ENCODE measurements around the gene USP31. TPM values are rescaled to one million over a fixed set of nuclear protein-coding genes. Genes with fewer than 3 reads are reported as not detected.

Gene USP31
- total RNA-seq, 1 experiment from 2014 or later: 26.9 TPM

GRCh38 chr16:23020084-23020483 lies 129.2 kb downstream of the USP31 start:
- H3K4me1 Mint-ChIP-seq (ENCODE audit: insufficient read depth, unreplicated experiment): no peaks in the 10 kb centered on the region
- POLR2A ChIA-PET: no interaction called here
- BruUV-seq (replicated peaks): no TSS peak
- no peak overlapping the region for H3K4me3 Mint-ChIP-seq (ENCODE audit: unreplicated experiment)
- no peak for TF ChIP-seq CTCF (IDR thresholded peaks at IDR 0.05; ENCODE audit: unreplicated experiment)
- intact Hi-C loops (cut with micrococcal nuclease): no loop called here
- H3K27me3 Mint-ChIP-seq (ENCODE audit: insufficient read depth, unreplicated experiment): peaks cover 34% of the 10 kb centered on the region
- CTCF ChIA-PET: no interaction called here
- peaks cover 7% of the 10 kb centered on the region for H3K9me3 Mint-ChIP-seq (ENCODE audit: unreplicated experiment)
- H3K36me3 Mint-ChIP-seq (ENCODE audit: insufficient read depth, unreplicated experiment): no peaks in the 10 kb centered on the region
- DNase-seq (ENCODE audit: unreplicated experiment): no peak
- no peak overlapping the region for H3K27ac Mint-ChIP-seq (ENCODE audit: low read depth, unreplicated experiment)

- Mint-ChIP-seq H3K9me3 (ENCODE audit: unreplicated experiment) (peaks cover 7% of the 10 kb centered on the region), H3K27me3 (ENCODE audit: insufficient read depth, unreplicated experiment) (peaks cover 42% of the 10 kb centered on the region), H3K4me3 (ENCODE audit: unreplicated experiment) (no peak overlapping the region), H3K27ac (ENCODE audit: low read depth, unreplicated experiment) (no peak overlapping the region), H3K36me3 (ENCODE audit: insufficient read depth, unreplicated experiment) (no peaks in the 10 kb centered on the region), H3K4me1 (ENCODE audit: insufficient read depth, unreplicated experiment) (no peaks in the 10 kb centered on the region)
- no peak for TF ChIP-seq CTCF (IDR thresholded peaks at IDR 0.05; ENCODE audit: unreplicated experiment)
- ChIA-PET CTCF (interaction anchor here (0.6 to 0.8 kb wide), 2 partner anchors 79 to 300 kb away, joined by 3 to 6 read pairs; no protein-coding TSS in a partner anchor), POLR2A (no interaction called here)
- intact Hi-C loops (cut with micrococcal nuclease): no loop called here
- DNase-seq (ENCODE audit: unreplicated experiment): no peak
- BruUV-seq (replicated peaks): no TSS peak
These were observed 132.9 kb downstream of the USP31 start for GRCh38 chr16:23016368-23016767.

GRCh38 chr16:23015580-23015979 lies 133.7 kb downstream of the USP31 start:
- ChIA-PET CTCF (no interaction called here), POLR2A (no interaction called here)
- BruUV-seq (replicated peaks): no TSS peak
- H3K36me3 Mint-ChIP-seq (ENCODE audit: insufficient read depth, unreplicated experiment): no peaks in the 10 kb centered on the region
- no peaks in the 10 kb centered on the region for H3K4me1 Mint-ChIP-seq (ENCODE audit: insufficient read depth, unreplicated experiment)
- peaks cover 38% of the 10 kb centered on the region for H3K27me3 Mint-ChIP-seq (ENCODE audit: insufficient read depth, unreplicated experiment)
- H3K27ac Mint-ChIP-seq (ENCODE audit: low read depth, unreplicated experiment): no peak overlapping the region
- no peak for TF ChIP-seq CTCF (IDR thresholded peaks at IDR 0.05; ENCODE audit: unreplicated experiment)
- intact Hi-C loops (cut with micrococcal nuclease): no loop called here
- H3K9me3 Mint-ChIP-seq (ENCODE audit: unreplicated experiment): peaks cover 7% of the 10 kb centered on the region
- no peak for DNase-seq (ENCODE audit: unreplicated experiment)
- no peak overlapping the region for H3K4me3 Mint-ChIP-seq (ENCODE audit: unreplicated experiment)

GRCh38 chr16:23014592-23014991 lies 134.7 kb downstream of the USP31 start:
- ChIA-PET CTCF (interaction anchor here (0.6 to 1.1 kb wide), 6 partner anchors 12 to 701 kb away, joined by 3 to 4 read pairs (median 3); no protein-coding TSS in a partner anchor), POLR2A (no interaction called here)
- H3K27me3 Mint-ChIP-seq (ENCODE audit: insufficient read depth, unreplicated experiment): peaks cover 38% of the 10 kb centered on the region
- no peaks in the 10 kb centered on the region for H3K4me1 Mint-ChIP-seq (ENCODE audit: insufficient read depth, unreplicated experiment)
- no peak overlapping the region for H3K4me3 Mint-ChIP-seq (ENCODE audit: unreplicated experiment)
- peak; percentile 6 for DNase-seq (ENCODE audit: unreplicated experiment)
- H3K27ac Mint-ChIP-seq (ENCODE audit: low read depth, unreplicated experiment): no peak overlapping the region
- TF ChIP-seq CTCF (IDR thresholded peaks at IDR 0.05; ENCODE audit: unreplicated experiment): no peak
- no peaks in the 10 kb centered on the region for H3K36me3 Mint-ChIP-seq (ENCODE audit: insufficient read depth, unreplicated experiment)
- intact Hi-C loops (cut with micrococcal nuclease): no loop called here
- H3K9me3 Mint-ChIP-seq (ENCODE audit: unreplicated experiment): no peaks in the 10 kb centered on the region
- no TSS peak for BruUV-seq (replicated peaks)

Other genes starting within 250 kb of the USP31 start
- gene SCNN1G, start 33.3 kb upstream of the USP31 start, total RNA-seq (2022): 7.9 and 11.9 TPM in 2 replicates
- 9.5 and 12.5 TPM in 2 replicates for gene SCNN1B, start 152.8 kb upstream of the USP31 start, total RNA-seq (2022)